ENCODE measurements around the gene ALS2.

DNA sequence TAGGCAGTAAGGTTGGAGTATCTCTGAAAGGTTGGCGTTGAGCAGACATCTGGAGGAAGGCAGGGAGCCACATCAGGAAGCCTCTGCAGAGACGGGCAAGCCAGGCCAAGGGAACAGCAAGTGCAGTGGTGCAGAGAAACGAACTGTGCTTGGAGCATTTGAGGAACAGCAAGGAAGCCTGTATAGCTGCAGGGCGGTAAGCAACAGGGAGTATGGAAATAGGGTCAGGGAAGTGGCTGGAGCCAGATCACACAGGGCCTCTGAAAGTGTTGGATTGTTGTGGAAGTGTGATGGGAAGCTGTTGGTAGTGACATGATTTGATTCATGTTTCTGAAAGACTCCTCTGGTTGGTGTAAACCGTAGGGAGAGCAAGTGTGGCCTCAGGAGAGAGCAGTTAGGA lies 124.0 kb downstream of the ALS2 start:
- no peak for TF ChIP-seq CTCF (IDR thresholded peaks at IDR 0.05; ENCODE audit: insufficient read depth, low read length)
- TF ChIP-seq, protein P1, sequence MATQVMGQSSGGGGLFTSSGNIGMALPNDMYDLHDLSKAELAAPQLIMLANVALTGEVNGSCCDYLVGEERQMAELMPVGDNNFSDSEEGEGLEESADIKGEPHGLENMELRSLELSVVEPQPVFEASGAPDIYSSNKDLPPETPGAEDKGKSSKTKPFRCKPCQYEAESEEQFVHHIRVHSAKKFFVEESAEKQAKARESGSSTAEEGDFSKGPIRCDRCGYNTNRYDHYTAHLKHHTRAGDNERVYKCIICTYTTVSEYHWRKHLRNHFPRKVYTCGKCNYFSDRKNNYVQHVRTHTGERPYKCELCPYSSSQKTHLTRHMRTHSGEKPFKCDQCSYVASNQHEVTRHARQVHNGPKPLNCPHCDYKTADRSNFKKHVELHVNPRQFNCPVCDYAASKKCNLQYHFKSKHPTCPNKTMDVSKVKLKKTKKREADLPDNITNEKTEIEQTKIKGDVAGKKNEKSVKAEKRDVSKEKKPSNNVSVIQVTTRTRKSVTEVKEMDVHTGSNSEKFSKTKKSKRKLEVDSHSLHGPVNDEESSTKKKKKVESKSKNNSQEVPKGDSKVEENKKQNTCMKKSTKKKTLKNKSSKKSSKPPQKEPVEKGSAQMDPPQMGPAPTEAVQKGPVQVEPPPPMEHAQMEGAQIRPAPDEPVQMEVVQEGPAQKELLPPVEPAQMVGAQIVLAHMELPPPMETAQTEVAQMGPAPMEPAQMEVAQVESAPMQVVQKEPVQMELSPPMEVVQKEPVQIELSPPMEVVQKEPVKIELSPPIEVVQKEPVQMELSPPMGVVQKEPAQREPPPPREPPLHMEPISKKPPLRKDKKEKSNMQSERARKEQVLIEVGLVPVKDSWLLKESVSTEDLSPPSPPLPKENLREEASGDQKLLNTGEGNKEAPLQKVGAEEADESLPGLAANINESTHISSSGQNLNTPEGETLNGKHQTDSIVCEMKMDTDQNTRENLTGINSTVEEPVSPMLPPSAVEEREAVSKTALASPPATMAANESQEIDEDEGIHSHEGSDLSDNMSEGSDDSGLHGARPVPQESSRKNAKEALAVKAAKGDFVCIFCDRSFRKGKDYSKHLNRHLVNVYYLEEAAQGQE (IDR thresholded peaks at IDR 0.05; ENCODE audit: insufficient replicate concordance, low read depth) = no peak
- no peak for TF ChIP-seq POLR2AphosphoS5 (IDR thresholded peaks at IDR 0.05; ENCODE audit: low read depth)
- no peak for TF ChIP-seq GABPA (IDR thresholded peaks at IDR 0.05; ENCODE audit: low read depth)
